C4-2B (cell line): ENCODE measurements around the gene HS2ST1.

ENCODE experiments used
- CTCF ChIP-seq: fragments of 450-650 bp; conservative IDR thresholded peaks from 2 replicates; pipeline ENCODE4 v1.5.1; 2017; ENCODE audit warnings: mild to moderate bottlenecking
- ZFX ChIP-seq: fragments of 450-650 bp; IDR thresholded peaks from 2 replicates; pipeline ENCODE4 v1.6.1; 2017

GRCh38 chr1:87064309-87064708, 149.9 kb downstream of the HS2ST1 start:
- no peak for TF ChIP-seq CTCF
- no peak for TF ChIP-seq ZFX
